Measurements from ENCODE around the gene RGS4. TPM values are rescaled to one million over a fixed set of nuclear protein-coding genes. Genes with fewer than 3 reads are reported as not detected.

Gene RGS4
- total RNA-seq, 1 experiment from 2014 or later: not detected

GRCh38 chr1:163029901-163030300 lies 39.3 kb upstream of the RGS4 start:
- H4K8ac ChIP-seq (replicated peaks; ENCODE audit: insufficient read length, low read depth, low read length): no peak overlapping the region
- no peak overlapping the region for H2AK5ac ChIP-seq (ENCODE audit: insufficient read length, low read length)
- no peak overlapping the region for H3T11ph ChIP-seq (ENCODE audit: low read length)
- no peaks in the 10 kb centered on the region for H3K79me2 ChIP-seq (ENCODE audit: insufficient read depth, low read length)
- H3K4me2 ChIP-seq (ENCODE audit: insufficient read depth, insufficient read length, low read length): no peak overlapping the region
- Mint-ChIP-seq H3K4me1 (peaks cover 7 to 8% of the 10 kb centered on the region in 2 experiments), H3K9me3 (no peaks in the 10 kb centered on the region), H3K27me3 (ENCODE audit: low read depth) (no peaks in the 10 kb centered on the region), H3K4me3 (no peak overlapping the region), H3K27ac (no peak overlapping the region; a peak in 1 of 7 replicates), H3K36me3 (ENCODE audit: insufficient read depth in 1 of 3, low read depth in 3 of 3) (no peaks in the 10 kb centered on the region)
- no peaks in the 10 kb centered on the region; the same call in 1 of the 2 replicates for H3K4me1 ChIP-seq (ENCODE audit: insufficient read depth, low read length)
- no peak overlapping the region for H3K4ac ChIP-seq (ENCODE audit: low read depth, low read length)
- no peak for DNase-seq
- no peak overlapping the region for H3K23ac ChIP-seq (ENCODE audit: insufficient read length, low read depth, low read length)
- no peak overlapping the region for H3K9ac ChIP-seq (ENCODE audit: extremely low read depth, insufficient read length, low read length)
- H4K91ac ChIP-seq (ENCODE audit: insufficient read length, low read depth, low read length): no peak overlapping the region
- no peak overlapping the region for H2BK15ac ChIP-seq (ENCODE audit: low read depth, low read length)
- H2AFZ ChIP-seq (ENCODE audit: low read length): no peak overlapping the region
- no peak overlapping the region for H2BK20ac ChIP-seq (ENCODE audit: low read depth, low read length, poor library complexity, severe bottlenecking)
- H3K56ac ChIP-seq (ENCODE audit: insufficient read length, low read depth, low read length): no peak overlapping the region
- no peak overlapping the region for H3K14ac ChIP-seq (ENCODE audit: insufficient read depth, low read length)
- H3K9me3 ChIP-seq (ENCODE audit: control insufficient read depth, low read depth, low read length): no peaks in the 10 kb centered on the region
- no peak overlapping the region for H2BK12ac ChIP-seq (ENCODE audit: insufficient read length, low read depth, low read length)
- no peaks in the 10 kb centered on the region for H3K27me3 ChIP-seq (ENCODE audit: insufficient read depth, low read length)
- H2BK5ac ChIP-seq (ENCODE audit: insufficient read length, low read length): no peak overlapping the region
- H3K18ac ChIP-seq (ENCODE audit: insufficient read length, low read depth, low read length): no peak overlapping the region
- no peaks in the 10 kb centered on the region for H3K79me1 ChIP-seq (ENCODE audit: insufficient read depth, low read depth, low read length, poor library complexity, severe bottlenecking)
- no peak overlapping the region for H2BK120ac ChIP-seq (ENCODE audit: low read depth, low read length, poor library complexity, severe bottlenecking)
- H3K23me2 ChIP-seq (ENCODE audit: insufficient read length, low read depth, low read length, poor library complexity, severe bottlenecking): no peaks in the 10 kb centered on the region
- H4K5ac ChIP-seq (ENCODE audit: insufficient read length, low read depth, low read length): no peak overlapping the region
- no peak overlapping the region for H3K27ac ChIP-seq (ENCODE audit: insufficient read length, low read depth, low read length)
- TF ChIP-seq, protein P1, sequence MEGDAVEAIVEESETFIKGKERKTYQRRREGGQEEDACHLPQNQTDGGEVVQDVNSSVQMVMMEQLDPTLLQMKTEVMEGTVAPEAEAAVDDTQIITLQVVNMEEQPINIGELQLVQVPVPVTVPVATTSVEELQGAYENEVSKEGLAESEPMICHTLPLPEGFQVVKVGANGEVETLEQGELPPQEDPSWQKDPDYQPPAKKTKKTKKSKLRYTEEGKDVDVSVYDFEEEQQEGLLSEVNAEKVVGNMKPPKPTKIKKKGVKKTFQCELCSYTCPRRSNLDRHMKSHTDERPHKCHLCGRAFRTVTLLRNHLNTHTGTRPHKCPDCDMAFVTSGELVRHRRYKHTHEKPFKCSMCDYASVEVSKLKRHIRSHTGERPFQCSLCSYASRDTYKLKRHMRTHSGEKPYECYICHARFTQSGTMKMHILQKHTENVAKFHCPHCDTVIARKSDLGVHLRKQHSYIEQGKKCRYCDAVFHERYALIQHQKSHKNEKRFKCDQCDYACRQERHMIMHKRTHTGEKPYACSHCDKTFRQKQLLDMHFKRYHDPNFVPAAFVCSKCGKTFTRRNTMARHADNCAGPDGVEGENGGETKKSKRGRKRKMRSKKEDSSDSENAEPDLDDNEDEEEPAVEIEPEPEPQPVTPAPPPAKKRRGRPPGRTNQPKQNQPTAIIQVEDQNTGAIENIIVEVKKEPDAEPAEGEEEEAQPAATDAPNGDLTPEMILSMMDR (conservative IDR thresholded peaks at IDR 0.05): no peak
- no CpG with 5 or more reads among the region's 5 CpGs for WGBS (ENCODE audit: extremely low coverage, insufficient read length, low lambda C conversion rate)
- no peaks in the 10 kb centered on the region for H4K20me1 ChIP-seq (ENCODE audit: control insufficient read depth, insufficient read depth, insufficient read length)
